ENCODE data around the gene ERCC6. TPM values are rescaled to one million over a fixed set of nuclear protein-coding genes. Genes with fewer than 3 reads are reported as not detected.

Gene ERCC6
- total and polyA plus RNA-seq, 7 donors: 2.7 to 19.3 (median 11.5) TPM

GRCh38 chr10:49488056-49488717, 50.7 kb downstream of the ERCC6 start:
- H3K4me3 ChIP-seq: no peak overlapping the region
- 79 to 90% (median 80%) methylated on average over 8 of the region's 8 CpGs for WGBS, 3 donors
- no peaks in the 10 kb centered on the region for H3K27me3 ChIP-seq (ENCODE audit: insufficient read depth in 3 of 3, low read length in 2 of 3)
- peaks cover 0 to 5% of the 10 kb centered on the region in 2 donors for H3K36me3 ChIP-seq (ENCODE audit: insufficient read depth in 1 of 2, low read depth in 1 of 2)
- peaks cover 3% of the 10 kb centered on the region for H3K4me1 ChIP-seq
- DNase-seq (no peak), ATAC-seq (no peak)
- no peak overlapping the region for H3K27ac ChIP-seq
- intact Hi-C loops (cut with DNase I): no loop called here
- no peaks in the 10 kb centered on the region for H3K9me3 ChIP-seq
- no peak for TF ChIP-seq CTCF (IDR thresholded peaks at IDR 0.05)

- TF ChIP-seq CTCF (IDR thresholded peaks at IDR 0.05): no peak
- no peak overlapping the region for H3K4me3 ChIP-seq
- no peak for ATAC-seq
- WGBS, 3 donors: 94 to 99% (median 96%) methylated on average over 1 of the region's 1 CpG
- no peaks in the 10 kb centered on the region for H3K27me3 ChIP-seq (ENCODE audit: insufficient read depth in 3 of 3, low read length in 2 of 3)
- intact Hi-C loops (cut with DNase I): no loop called here
- DNase-seq: no peak
- no peaks in the 10 kb centered on the region for H3K9me3 ChIP-seq
- H3K27ac ChIP-seq: no peak overlapping the region
- H3K36me3 ChIP-seq (ENCODE audit: insufficient read depth in 1 of 2, low read depth in 1 of 2): peaks cover 0 to 19% of the 10 kb centered on the region in 2 donors
- H3K4me1 ChIP-seq: peaks cover 3% of the 10 kb centered on the region
Observed at GRCh38 chr10:49486738-49487137, 52.2 kb downstream of the ERCC6 start.

- no peaks in the 10 kb centered on the region for H3K27me3 ChIP-seq (ENCODE audit: insufficient read depth in 3 of 3, low read length in 2 of 3)
- no peak overlapping the region for H3K4me3 ChIP-seq
- intact Hi-C loops (cut with DNase I): no loop called here
- no peak for ATAC-seq
- peaks cover 0 to 19% of the 10 kb centered on the region in 2 donors for H3K36me3 ChIP-seq (ENCODE audit: insufficient read depth in 1 of 2, low read depth in 1 of 2)
- peaks cover 3% of the 10 kb centered on the region for H3K4me1 ChIP-seq
- no peaks in the 10 kb centered on the region for H3K9me3 ChIP-seq
- no peak for DNase-seq
- TF ChIP-seq CTCF (IDR thresholded peaks at IDR 0.05): no peak
- WGBS, 3 donors: 91 to 94% (median 93%) methylated on average over 1 of the region's 1 CpG
- no peak overlapping the region for H3K27ac ChIP-seq
Observed at GRCh38 chr10:49486009-49486408, 52.9 kb downstream of the ERCC6 start.

GRCh38 chr10:49484486-49485235, 54.3 kb downstream of the ERCC6 start:
- no peaks in the 10 kb centered on the region for H3K27me3 ChIP-seq (ENCODE audit: insufficient read depth in 3 of 3, low read length in 2 of 3)
- H3K4me1 ChIP-seq: peaks cover 3% of the 10 kb centered on the region
- no peak overlapping the region for H3K27ac ChIP-seq
- 89 to 94% (median 92%) methylated on average over 6 of the region's 6 CpGs for WGBS, 3 donors
- ATAC-seq (no peak), DNase-seq (no peak)
- no peaks in the 10 kb centered on the region for H3K9me3 ChIP-seq
- peaks cover 0 to 26% of the 10 kb centered on the region in 2 donors for H3K36me3 ChIP-seq (ENCODE audit: insufficient read depth in 1 of 2, low read depth in 1 of 2)
- H3K4me3 ChIP-seq: no peak overlapping the region
- intact Hi-C loops (cut with DNase I): no loop called here
- TF ChIP-seq CTCF (IDR thresholded peaks at IDR 0.05): no peak

All from psoas muscle (tissue), 8 donors.